ENCODE results near the gene FOXR1.

Gene FOXR1

GRCh38 chr11:119025099-119025473 lies 53.5 kb downstream of the FOXR1 start:
- H3K27ac ChIP-seq (replicated peaks): no peak overlapping the region
- no peak for TF ChIP-seq REST (IDR thresholded peaks at IDR 0.05; ENCODE audit: insufficient replicate concordance, low read depth)
- no peak for TF ChIP-seq SPI1 (IDR thresholded peaks at IDR 0.05; ENCODE audit: borderline replicate concordance, low read depth)
- no peak for TF ChIP-seq GABPA (IDR thresholded peaks at IDR 0.05; ENCODE audit: low read depth)
- TF ChIP-seq POLR2AphosphoS5 (IDR thresholded peaks at IDR 0.05; ENCODE audit: low read depth): no peak
- TF ChIP-seq CTCF (IDR thresholded peaks at IDR 0.05; ENCODE audit: insufficient read depth, low read length): no peak
- DNase-seq (ENCODE audit: low read depth in 1 of 2, low spot score in 1 of 2): no peak

GRCh38 chr11:119025541-119025940 lies 54.0 kb downstream of the FOXR1 start:
- Histone ChIP-seq H3K4me3 (replicated peaks; ENCODE audit: insufficient read depth, low read length) (no peak overlapping the region), H3K27me3 (ENCODE audit: insufficient read depth, poor library complexity, severe bottlenecking) (no peaks in the 10 kb centered on the region), H3K27ac (replicated peaks) (no peak overlapping the region)
- TF ChIP-seq SPI1 (IDR thresholded peaks at IDR 0.05; ENCODE audit: borderline replicate concordance, low read depth) (no peak), GABPA (IDR thresholded peaks at IDR 0.05; ENCODE audit: low read depth) (no peak), CTCF (IDR thresholded peaks at IDR 0.05; ENCODE audit: insufficient read depth, low read length) (no peak), POLR2AphosphoS5 (IDR thresholded peaks at IDR 0.05; ENCODE audit: low read depth) (no peak), REST (IDR thresholded peaks at IDR 0.05; ENCODE audit: insufficient replicate concordance, low read depth) (no peak)
- DNase-seq (ENCODE audit: low read depth in 1 of 2, low spot score in 1 of 2): no peak

More at GRCh38 chr11:119025099-119025473, 53.5 kb downstream of the FOXR1 start:
- no peak overlapping the region for H3K4me3 ChIP-seq (replicated peaks; ENCODE audit: insufficient read depth, low read length)
- no peaks in the 10 kb centered on the region for H3K27me3 ChIP-seq (ENCODE audit: insufficient read depth, poor library complexity, severe bottlenecking)

- Histone ChIP-seq H3K27me3 (ENCODE audit: insufficient read depth, poor library complexity, severe bottlenecking) (no peaks in the 10 kb centered on the region), H3K4me3 (replicated peaks; ENCODE audit: insufficient read depth, low read length) (no peak overlapping the region), H3K27ac (replicated peaks) (no peak overlapping the region)
- no peak for DNase-seq (ENCODE audit: low read depth in 1 of 2, low spot score in 1 of 2)
- no peak for TF ChIP-seq CTCF (IDR thresholded peaks at IDR 0.05; ENCODE audit: insufficient read depth, low read length)
- TF ChIP-seq REST (IDR thresholded peaks at IDR 0.05; ENCODE audit: insufficient replicate concordance, low read depth): no peak
- TF ChIP-seq GABPA (IDR thresholded peaks at IDR 0.05; ENCODE audit: low read depth): no peak
- TF ChIP-seq SPI1 (IDR thresholded peaks at IDR 0.05; ENCODE audit: borderline replicate concordance, low read depth): no peak
Observed at GRCh38 chr11:119025978-119026766, 54.6 kb downstream of the FOXR1 start.

All from HL-60 (cell line).